ENCODE data around the gene LYG1.
"Not testable (repeated sequence)": the region's sequence is repeated elsewhere in the genome, so short reads cannot be mapped to it uniquely, and the experiment has no call there.

LYG1 gene

DNA sequence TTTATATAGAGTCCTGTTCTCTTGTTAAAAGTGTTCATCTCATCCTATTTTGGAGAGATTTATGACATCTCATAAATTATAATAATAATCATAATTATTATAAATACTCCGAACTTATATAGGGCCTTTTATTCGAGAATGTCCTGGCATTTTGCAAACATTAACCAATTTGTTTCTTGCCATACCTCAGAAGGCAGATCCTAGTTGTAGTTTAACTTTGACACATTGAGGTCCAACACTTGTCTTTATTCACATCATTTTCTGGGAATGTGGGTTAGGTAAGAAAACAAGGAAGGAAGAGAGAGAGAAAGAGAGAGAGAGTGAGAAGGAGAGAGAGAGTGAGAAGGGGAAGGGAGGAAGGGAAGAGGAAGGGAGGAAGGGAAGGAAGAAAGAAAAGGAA, at the start of gene LYG1:
Gene LYG1 (minus strand): TSS at position 101 of the 400 bp plus-strand sequence. CDS start 5,527 bp downstream, outside the sequence.
- DNase-seq (ENCODE audit: low read depth), result not testable (repeated sequence)

- DNase-seq (ENCODE audit: low read depth), result no peak
Measured at GRCh38 chr2:99350194-99350593, 49.2 kb upstream of the LYG1 start.

DNA sequence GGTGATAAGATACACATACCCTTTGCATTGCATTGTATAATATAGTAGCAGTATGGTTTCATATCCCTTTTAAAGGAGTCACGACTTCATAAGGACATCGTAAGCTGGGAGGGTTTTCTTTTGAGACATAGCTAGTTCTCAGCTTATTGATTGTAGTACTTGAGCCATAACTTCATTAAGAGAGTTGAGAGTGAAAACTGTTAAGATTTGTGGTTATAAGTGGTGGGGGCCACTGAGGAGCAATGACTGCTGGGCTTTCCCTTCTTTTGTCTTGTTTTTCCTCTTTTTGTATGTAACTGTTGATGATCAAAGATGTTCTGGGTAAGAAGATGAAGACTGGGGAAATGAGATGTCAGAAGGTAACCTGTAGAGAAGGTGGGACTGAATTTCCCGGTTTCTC, 47.2 kb upstream of the LYG1 start:
- no peak for DNase-seq (ENCODE audit: low read depth)

- DNase-seq (ENCODE audit: low read depth), result no peak
Measured at GRCh38 chr2:99346218-99346617, 45.2 kb upstream of the LYG1 start.

- DNase-seq (ENCODE audit: low read depth), result not testable (repeated sequence)
Measured at GRCh38 chr2:99345446-99345845, 44.4 kb upstream of the LYG1 start.

- no peak for DNase-seq (ENCODE audit: low read depth)
Measured at GRCh38 chr2:99342536-99342935, 41.5 kb upstream of the LYG1 start.

DNA sequence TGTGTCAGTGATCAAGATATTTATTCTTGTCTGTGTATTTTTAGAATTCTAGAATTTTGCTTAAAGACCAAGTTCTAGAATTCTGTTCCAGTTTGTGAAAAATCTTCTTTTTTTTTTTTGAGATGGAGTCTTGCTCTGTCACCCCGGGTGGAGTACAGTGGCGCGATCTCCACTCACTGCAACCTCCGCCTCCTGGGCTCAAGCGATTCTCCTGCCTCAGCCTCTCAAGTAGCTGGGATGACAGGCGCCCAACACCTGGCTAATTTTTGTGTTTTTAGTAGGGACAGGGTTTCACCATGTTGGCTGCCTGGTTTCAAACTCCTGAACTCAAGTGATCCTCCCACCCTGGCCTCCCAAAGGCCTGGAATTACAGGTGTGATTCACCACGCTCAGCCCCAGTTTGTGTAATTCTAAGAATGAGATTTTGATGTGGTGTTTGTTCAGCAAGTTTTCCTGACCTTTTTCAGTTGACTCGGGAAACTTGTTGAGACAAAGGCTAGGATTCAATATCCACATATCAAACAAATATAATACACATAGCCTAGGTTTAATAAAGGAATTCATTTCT, 39.8 kb upstream of the LYG1 start:
- DNase-seq (ENCODE audit: low read depth), result peak; percentile 28

DNA sequence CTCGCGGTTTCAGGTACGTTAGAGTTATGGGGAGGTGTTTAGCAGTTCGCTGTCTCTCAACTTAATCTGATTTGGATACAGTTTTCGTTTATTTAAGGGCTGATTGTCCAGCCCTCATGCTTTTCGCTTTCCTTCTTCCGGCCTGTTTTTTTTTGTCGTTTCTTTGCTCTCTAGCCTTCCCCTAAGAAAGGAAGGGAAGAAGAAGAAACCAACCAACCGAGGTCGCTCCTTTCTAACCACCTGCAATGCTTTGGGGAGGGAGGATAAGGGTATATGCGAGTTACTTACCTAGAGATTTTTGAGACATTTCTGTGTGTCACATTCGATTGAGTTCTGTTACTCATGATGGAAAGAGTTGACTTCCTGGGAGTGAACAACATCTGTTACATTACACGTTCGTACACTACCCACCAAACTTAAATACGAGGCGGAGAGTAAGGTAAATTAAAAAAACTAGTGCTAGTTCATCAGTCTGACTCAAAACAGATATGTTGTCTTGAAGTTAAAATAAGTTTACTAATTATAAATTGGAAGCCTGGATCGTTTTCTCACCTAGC, 37.1 kb upstream of the LYG1 start:
- DNase-seq (ENCODE audit: low read depth), result peak; percentile 43

DNA sequence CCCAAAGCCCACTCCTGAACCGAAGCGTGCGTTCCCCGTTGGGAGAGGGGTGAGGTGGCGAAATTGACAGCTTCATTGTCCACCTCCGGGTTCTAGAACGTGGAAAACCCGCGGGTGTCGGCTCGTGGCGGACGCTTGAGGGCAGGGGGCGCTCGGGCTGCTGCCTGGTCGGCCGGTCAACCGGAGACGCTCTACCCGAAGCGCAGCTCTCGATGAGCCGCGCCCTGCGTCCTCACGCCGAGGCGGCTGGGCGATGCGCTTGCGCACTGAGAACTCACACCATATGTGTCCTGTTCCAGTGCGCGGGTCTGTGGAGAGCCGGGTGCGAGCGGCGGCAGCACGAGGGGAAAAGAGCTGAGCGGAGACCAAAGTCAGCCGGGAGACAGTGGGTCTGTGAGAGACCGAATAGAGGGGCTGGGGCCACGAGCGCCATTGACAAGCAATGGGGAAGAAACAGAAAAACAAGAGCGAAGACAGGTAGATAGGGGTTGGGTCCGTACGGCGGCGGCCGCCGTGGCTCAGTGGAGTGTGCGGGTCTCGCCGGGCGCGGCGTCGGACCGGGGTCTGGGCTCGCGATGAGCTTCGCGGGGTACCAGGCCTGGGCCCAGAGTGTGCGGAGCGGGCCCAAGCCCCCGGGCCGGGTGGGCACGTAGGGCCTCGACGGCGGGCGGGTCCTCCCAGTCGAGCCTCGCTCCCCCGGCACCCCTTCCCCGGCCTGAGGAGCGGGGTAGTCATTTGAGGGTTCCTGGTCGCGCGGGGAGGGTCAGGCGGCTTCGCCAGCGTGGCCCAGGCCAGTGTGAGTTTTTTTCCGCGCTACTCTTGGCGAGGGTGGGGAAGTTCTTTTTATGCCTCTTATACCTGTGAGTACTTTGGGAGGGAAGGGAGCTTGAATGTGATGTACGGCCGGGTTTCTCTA, 36.4 kb upstream of the LYG1 start, which contains the start of gene EIF5B:
Gene EIF5B (plus strand): TSS at position 277 of the 916 bp plus-strand sequence. CDS start 166 bp downstream, at position 443.
- DNase-seq (ENCODE audit: low read depth), result peak; percentile 97

DNA sequence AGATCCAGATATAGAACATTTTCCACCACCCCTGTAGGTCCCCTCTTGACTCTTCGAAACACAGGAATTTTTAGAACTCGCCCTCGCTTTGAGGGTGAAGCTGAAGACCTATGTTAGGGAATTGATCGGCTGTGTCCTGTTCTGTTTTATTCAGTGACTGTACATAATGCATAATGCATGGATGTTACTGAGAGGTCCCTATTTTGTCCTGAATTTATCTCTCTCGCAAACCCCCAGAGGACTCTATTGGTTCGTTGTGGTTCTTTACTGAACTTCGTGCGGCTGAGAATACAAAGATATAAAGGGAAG, 35.8 kb upstream of the LYG1 start:
- DNase-seq (ENCODE audit: low read depth), result no peak

GRCh38 chr2:99335911-99336803, 35.2 kb upstream of the LYG1 start, which contains the start of gene TXNDC9:
Gene TXNDC9, minus strand, starts transcription at chr2:99336333. Its CDS starts 3,123 bp downstream, at chr2:99333210.
- peak; percentile 100 for DNase-seq (ENCODE audit: low read depth)

- no peak for DNase-seq (ENCODE audit: low read depth)
Measured at GRCh38 chr2:99325384-99325783, 24.4 kb upstream of the LYG1 start.

- not testable (repeated sequence) for DNase-seq (ENCODE audit: low read depth)
Measured at GRCh38 chr2:99317873-99318200, 16.8 kb upstream of the LYG1 start.

- no peak for DNase-seq (ENCODE audit: low read depth)
Measured at GRCh38 chr2:99317161-99317872, 16.3 kb upstream of the LYG1 start.

DNA sequence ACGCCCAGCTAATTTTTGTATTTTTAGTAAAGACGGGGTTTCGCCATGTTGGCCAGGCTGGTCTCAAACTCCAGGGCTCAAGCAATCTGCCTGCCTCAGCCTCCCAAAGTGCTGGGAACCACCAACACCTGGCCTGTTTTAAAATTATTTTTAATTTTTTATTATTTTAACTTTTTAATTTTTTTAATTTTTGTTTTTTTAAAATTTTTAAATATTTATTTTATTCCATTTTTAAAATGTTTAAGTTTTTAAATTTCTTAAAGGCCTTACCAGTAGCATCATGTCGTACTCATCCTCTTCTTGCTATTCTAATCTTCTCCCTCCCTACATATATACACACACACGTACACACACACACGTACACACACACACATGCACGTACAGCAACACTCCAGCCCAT, 1.4 kb downstream of the LYG1 start:
- DNase-seq (ENCODE audit: low read depth), result no peak

DNA sequence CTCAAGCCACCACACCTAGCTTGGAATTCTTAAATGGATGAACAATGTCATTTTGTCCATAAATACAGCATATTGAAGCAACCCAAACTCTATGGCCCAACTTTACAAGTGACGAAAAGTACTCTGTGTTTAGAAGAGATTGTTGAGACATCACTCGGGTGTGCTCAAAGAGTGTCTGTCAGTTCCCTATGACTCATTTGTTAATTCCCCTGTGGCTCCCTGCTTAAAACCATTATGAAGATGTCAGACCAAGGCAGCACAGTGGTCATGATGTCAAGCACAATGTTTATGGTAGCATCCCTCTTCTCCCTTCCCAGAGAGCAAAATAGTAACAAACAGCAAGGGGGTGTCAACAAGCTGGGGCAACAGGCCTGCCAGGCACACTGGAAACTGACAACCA, 3.0 kb downstream of the LYG1 start:
- peak; percentile 6 for DNase-seq (ENCODE audit: low read depth)

GRCh38 chr2:99285526-99285925, 15.5 kb downstream of the LYG1 start:
- no peak for DNase-seq (ENCODE audit: low read depth)

- DNase-seq (ENCODE audit: low read depth), result no peak
Measured at GRCh38 chr2:99279969-99280695, 20.9 kb downstream of the LYG1 start.

- peak; percentile 78 for DNase-seq (ENCODE audit: low read depth)
Measured at GRCh38 chr2:99278793-99279291, 22.2 kb downstream of the LYG1 start.

DNA sequence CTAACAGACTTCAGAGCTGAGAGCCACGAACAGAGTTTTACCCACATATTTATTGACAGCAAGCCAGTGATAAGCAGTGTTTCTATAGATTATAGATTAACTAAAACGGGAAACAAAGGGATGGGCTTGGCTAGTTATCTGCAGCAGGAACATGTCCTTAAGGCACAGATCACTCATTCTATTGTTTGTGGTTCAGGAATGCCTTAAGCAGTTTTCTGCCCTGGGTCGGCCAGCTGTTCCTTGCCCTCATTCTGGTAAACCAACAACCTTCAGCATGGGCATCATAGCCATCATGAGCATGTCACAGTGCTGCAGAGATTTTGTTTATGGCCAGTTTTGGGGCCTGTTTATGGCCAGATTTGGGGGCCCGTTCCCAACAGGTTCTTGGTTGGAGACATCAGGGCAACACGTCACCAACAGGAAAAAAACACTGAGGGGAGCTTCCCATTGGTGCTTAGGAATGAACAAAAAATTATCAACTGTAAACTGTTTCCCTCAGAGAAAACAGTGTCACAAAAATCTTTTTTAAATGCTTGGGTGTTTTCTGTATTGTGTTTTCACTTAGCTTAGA, 22.7 kb downstream of the LYG1 start:
- DNase-seq (ENCODE audit: low read depth), result not testable (repeated sequence)
